Stimulated activated CD4-positive, alpha-beta T cell treated with anti-CD3 and anti-CD28 coated beads, Interleukin-12 subunit alpha, Interleukin-12 subunit beta, amount 100 ng/mL, for 24 hours (primary cell): ENCODE data around the gene KRABD2.
"Not testable (repeated sequence)": the region's sequence is repeated elsewhere in the genome, so short reads cannot be mapped to it uniquely, and the experiment has no call there.

Experiments used
- DNase-seq, 2 experiments: peaks; one replicate each; pipeline ENCODE4 v3.0.0-alpha.2; 2020; ENCODE audit warnings: low read depth in 2 of 2

Gene KRABD2

GRCh38 chr17:8392674-8393469 is 16.4 kb upstream of the KRABD2 start:
- DNase-seq = no peak

GRCh38 chr17:8392274-8392673 is 15.8 kb upstream of the KRABD2 start:
- DNase-seq = no peak

DNA sequence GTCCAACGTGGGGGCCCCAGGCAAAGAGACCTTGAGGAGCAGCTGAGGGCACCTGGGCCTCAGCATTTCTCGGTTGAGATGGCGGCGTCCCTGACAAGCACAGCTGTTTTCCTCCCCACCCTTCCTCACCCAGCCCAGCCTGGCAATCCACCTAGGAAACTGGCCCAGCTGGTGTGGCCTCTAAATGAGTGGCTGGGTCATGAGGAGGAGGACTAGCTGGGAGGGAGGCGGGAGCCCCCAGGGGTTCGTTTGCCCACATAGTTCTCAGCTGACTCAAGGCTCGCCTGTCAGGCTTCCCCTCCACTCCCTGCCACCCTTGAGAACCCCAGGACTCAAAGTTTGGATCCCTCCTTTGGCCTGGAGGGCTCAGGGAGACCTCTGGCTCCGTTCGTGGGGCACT is 15.2 kb upstream of the KRABD2 start:
- no peak for DNase-seq

DNA sequence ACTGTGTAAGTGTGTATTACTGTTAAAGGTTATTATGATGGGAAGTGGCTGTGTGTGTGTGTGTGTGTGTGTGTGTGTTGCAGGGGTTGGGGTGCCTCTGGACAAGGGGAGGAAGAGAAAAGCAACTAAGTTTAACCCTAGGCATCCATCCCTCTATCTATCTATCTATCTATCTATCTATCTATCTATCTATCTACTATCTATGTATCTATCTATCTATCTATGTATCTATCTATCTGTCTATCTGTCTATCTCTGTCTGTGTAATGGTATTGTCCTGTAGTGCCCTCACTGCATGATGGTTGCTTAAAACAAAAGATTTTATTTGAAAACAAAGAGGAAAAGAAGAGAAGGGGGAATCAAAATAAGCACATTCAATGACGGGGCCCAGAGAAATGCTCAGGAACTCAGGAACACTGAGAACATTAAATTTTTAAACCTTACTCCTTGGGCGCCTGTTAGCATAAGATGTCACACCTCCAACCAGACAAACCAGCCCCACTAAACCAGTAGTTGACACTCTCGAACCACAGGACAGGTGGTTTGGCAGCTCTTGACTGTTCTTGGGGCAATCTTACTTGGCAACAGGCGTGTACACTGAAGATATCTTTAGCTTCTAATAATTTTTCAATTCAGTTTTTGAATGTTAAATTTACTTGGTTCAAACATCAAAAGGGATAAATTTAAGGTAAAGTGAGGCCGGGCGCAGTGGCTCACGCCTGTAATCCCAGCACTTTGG is 11.6 kb upstream of the KRABD2 start:
- no peak for DNase-seq

DNA sequence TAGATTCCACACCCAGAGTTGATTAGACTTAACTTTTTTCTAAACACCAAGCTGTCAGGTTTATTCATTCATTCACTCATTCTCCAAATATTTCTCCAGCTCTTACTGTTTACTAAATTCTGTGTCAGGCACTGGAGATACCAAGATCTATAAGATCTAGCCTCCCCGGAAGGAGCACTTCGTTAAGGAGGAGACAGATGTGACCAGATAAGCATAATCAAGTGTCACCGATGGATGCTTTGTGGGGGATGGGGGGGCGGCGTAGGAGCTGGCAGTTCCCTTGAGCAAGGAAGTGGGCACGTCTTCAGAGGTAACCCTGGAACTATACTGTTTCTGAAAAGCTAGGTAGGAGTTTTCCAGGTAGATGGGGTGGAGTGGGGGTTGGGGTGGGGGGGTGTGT is 10.3 kb upstream of the KRABD2 start:
- no peak for DNase-seq

GRCh38 chr17:8384801-8385378 is 8.4 kb upstream of the KRABD2 start:
- no peak for DNase-seq

DNA sequence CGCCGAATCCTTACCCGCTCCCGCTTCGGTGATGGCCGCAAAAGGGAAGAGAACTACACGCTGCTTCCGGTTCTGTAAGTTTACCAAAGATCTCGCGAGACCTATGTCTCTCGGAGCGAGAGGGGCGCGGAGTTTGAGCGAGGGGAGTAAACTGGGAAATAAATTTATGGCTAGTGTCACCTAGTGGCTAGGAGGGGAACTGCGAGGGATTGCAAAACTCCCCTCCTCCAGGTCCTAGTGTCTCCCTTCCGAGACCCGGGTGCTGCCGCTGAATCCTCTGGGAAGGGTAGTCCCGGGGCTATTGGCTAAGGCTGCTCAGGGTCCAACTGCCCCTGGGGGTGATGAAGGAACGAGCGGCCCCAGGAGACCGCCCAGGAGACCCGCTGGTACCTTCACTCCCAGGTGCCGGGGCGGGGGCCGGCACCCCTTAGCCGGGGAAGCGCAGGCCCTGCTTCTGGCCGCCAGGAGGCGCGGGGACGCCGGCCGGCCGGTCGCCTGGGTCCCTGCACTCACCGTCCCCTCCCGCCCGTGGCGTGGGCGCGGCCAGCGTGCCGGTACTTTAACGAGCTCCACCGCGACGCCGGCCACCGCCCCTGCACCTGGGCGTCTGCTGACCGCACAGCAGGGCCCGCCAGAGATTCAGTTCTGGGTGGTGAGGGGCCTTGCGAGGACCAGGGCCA is 6.8 kb upstream of the KRABD2 start, which contains the start of gene RPL26:
Gene RPL26, minus strand, starts transcription at position 51 of the 680 bp plus-strand sequence. CDS start 883 bp downstream, outside the sequence.
- peak; percentile 87 to 91 for DNase-seq

DNA sequence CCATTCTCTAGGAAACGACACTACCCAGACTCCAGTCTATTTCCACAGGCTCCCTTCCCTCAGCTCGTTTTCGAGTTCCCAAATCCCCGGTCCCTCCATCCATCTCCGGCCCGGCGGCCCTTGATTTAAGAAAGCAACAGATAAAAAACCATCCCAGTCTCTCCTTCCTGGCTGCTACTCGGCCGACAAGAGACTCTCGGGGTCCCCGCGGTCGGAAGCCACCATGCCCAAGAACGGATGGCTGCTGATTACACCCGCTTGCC is 6.3 kb upstream of the KRABD2 start:
- DNase-seq = no peak

DNA sequence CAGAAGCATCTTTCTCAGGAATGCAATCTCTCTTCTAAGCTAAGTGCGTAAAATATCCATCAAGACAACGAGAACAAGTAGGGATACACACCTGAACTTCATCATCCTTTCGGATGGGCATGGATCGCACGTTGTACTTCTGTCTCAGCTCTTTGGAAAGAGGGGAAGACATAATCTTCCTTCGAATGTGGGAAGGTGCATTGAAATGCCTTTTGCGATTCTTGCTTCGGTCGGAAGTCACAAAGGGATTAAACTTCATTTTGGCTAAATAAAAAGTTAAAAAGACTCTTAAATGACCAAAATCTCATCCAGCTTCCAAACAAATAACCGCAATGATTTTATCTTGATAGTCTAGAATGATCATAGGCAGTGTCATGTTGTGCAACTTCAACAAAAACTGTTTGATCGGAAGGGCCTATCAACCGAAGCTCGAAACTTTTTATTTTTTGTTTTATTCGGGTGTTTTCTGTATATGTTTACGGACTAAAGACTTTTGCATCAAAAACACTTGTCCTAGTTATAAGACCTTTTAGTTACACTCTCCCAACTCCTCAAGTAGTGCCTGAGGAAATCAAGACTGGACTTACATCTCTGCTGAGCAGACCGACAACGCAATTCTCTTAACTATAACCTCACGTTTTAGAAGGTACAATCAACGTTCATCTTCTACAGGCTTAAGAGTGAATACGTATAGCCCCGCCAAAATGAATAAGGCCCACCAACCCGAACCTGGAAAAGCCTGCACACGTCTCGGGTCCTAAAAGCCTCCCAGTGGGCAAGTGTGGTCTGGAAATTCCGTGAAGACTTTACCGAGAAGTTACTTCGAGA is 5.8 kb upstream of the KRABD2 start:
- DNase-seq = no peak

DNA sequence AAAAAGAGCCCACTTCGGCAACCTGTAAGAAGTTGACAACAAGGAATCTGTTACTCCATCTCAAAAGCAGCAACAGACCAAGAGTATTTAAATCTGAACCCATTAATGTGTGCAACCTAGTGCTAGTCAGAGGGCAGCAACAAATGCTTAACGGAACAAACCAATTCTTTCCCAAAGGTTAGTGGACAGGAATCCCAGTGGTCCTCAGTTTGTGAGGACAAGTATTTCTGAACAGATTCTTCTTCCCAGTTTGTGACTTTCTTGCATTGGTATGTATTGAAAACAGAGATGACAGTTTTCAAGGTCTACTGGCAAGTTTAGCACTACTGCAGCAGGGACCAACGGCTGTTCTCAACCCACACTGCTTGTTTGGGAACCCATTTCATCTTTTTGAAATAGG is 3.5 kb upstream of the KRABD2 start:
- DNase-seq = no peak

DNA sequence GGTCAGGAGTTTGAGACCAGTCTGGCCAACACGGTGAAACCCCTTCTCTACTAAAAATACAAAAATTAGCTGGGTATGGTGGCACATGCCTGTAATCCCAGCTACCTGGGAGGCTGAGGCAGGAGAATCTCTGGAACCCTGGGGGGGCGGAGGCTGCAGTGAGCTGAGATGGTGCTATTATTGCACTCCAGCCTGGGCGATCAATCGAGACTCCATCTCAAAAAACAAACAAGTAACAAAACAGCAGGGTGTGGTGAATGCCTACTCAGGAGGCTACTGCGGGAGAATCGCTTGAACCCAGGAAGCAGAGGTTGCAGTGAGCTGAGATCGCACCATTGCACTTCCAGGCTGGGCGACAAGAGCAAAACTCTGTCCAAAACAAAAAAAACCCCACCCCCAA is 1.6 kb upstream of the KRABD2 start:
- not testable (repeated sequence) for DNase-seq

DNA sequence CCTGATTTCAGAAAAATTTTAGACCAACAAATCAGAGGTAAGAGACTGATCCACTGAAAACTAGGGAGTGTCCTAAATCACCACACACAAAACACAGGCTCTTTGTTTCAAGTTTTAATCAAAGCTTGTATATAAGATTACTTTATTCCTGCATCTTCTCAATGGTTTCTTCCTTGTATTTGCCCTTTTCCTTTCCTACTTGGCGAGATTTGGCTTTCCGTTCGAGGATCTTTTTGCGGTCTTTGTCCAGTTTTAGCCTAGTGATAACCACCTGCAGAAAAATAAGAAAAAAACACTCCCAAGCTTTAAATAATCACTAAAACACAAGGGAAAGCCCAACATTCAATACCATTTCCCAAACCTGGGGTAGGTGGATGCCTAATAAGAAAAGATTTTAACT is 918 bp upstream of the KRABD2 start:
- DNase-seq = no peak

GRCh38 chr17:8375738-8376259 is 705 bp downstream of the KRABD2 start:
- DNase-seq = no peak

DNA sequence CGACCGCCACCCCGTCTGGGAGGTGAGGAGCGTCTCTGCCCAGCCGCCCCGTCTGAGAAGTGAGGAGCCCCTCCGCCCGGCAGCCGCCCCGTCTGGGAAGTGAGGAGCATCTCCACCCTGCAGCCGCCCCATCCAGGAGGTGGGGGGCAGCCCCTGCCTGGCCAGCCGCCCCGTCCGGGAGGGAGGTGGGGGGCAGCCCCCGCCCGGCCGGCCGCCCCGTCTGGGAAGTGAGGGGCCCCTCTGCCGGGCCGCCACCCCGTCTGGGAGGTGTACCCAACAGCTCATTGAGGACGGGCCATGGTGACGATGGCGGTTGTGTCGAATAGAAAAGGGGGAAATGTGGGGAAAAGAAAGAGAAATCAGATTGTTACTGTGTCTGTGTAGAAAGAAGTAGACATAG is 2.6 kb downstream of the KRABD2 start:
- not testable (repeated sequence) for DNase-seq

DNA sequence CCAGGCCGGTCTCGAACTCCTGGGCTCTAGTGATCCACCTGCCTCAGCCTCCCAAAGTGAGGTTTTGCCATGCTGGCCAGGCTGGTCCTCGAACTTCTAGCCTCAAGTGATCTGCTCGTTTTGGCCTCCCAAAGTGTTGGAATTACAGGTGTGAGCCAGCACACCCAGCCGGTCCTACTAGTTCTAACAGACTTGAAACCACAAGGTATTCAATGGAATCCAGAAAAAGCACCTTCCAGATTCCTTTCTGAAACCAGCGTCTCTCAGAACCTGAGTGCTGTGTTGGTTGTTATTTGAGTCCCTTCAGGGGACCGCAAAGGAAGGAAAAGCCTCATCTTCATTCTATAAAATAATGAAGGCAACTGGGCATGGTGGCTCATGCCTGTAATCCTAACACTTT is 4.1 kb downstream of the KRABD2 start:
- DNase-seq = no peak

- DNase-seq = no peak
Measured at GRCh38 chr17:8371786-8372185, 4.7 kb downstream of the KRABD2 start.

- no peak for DNase-seq
Measured at GRCh38 chr17:8369944-8370343, 6.6 kb downstream of the KRABD2 start.

GRCh38 chr17:8368193-8368592 is 8.3 kb downstream of the KRABD2 start:
- no peak for DNase-seq

DNA sequence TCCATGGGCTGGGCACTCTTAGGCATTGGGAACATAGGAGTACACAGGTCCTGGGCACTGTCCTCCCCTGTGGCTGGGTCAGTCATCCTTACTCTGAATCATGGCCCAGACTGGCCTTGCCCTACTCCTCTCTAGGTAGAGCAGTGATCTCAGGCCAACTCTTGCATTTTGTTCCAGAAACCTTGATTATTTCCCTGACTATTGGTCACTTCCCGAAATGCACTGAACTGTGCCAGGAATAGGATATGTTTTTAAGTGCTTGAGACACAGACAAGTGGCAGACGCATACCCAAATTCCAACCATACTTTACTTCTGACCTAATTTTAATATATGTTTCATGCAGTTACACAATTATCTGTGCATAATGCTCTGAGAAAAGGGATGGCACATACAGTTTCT is 10.3 kb downstream of the KRABD2 start:
- no peak for DNase-seq

DNA sequence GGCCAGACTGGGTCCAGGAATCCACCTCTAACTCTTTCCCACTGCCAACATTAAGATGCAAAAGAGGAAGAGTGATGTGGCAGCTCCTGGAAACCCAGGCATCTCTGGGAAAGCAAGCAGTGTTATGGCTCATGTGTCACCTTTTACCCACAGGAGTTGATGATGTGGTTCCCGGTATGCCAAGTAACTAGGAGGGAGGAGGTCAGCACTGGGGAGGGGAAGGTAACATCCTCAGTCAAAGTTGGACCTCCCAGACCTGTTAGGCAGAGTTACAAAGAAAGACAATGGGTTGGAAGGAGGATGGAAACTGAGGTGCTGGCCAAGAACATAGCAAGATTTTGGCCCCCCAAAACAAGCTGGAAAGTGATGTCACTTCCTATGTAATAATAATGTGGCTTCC is 11.4 kb downstream of the KRABD2 start:
- DNase-seq = no peak

- DNase-seq = no peak
Measured at GRCh38 chr17:8362651-8363332, 13.7 kb downstream of the KRABD2 start.
